ENCODE data around the gene CCDC181.

The CCDC181 gene

DNA sequence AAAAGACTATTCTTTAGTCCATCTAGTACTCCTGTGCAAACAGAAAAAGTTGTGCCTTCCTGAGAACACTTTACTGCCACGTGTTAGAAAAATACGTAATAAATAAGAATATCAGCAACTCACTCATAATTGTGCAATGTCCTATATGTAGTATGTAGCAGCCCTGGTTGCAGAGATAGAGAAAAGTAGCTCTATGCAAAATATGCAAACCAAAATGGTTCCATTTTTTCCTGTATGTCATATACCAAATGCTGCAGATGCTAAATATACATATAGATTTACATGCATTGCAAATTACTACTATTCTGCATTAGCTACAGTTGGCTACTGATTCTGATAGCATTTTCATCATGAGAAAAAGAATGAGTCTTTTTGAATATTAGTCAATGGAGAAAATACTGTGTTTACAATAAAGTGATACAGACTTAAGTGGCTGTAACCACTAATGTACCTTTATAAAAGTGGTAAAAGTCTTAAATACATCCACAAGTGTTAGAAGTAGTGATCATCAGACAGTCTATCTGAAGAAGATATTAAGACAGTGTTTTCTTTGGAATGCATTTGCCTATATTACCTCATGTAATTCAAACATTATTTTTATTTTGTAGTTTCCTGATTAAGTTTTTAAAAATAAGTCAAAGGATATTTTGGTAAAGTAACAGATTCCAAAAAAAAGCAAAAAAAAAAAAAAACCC lies 79.4 kb downstream of the CCDC181 start:
- no peak overlapping the region for H3K27ac ChIP-seq (ENCODE audit: low read depth, low read length)
- H3F3A ChIP-seq (ENCODE audit: control insufficient read depth, insufficient read depth), result no peaks in the 10 kb centered on the region
- H3K79me2 ChIP-seq (ENCODE audit: control insufficient read depth, low read length), result no peaks in the 10 kb centered on the region
- no peaks in the 10 kb centered on the region for H3K36me3 ChIP-seq (ENCODE audit: control insufficient read depth, low read length)
- H3K9me3 ChIP-seq (ENCODE audit: control insufficient read depth, insufficient read depth, low read length), result no peaks in the 10 kb centered on the region
- no peaks in the 10 kb centered on the region for H4K20me1 ChIP-seq (ENCODE audit: control insufficient read depth, insufficient read depth, low read depth, low read length)
- no peak overlapping the region for H3K4me3 ChIP-seq (ENCODE audit: low read length)
- no peaks in the 10 kb centered on the region for H3K4me1 ChIP-seq (ENCODE audit: control insufficient read depth, low read length)
- no peak overlapping the region for H3K4me2 ChIP-seq (ENCODE audit: low read length)
- H3K27me3 ChIP-seq (ENCODE audit: control insufficient read depth, low read length), result no peaks in the 10 kb centered on the region
- no peaks in the 10 kb centered on the region for H3K9me2 ChIP-seq (replicated peaks; ENCODE audit: control insufficient read depth, low read length)
- TF ChIP-seq CTCF (IDR thresholded peaks at IDR 0.05; ENCODE audit: low read depth, low read length, poor library complexity, severe bottlenecking) (no peak), EZH2phosphoT487 (IDR thresholded peaks at IDR 0.05; ENCODE audit: borderline replicate concordance, low read length) (no peak)

GRCh38 chr1:169346036-169346589 lies 81.2 kb downstream of the CCDC181 start:
- H3K4me3 ChIP-seq (ENCODE audit: low read length), result no peak overlapping the region
- H3K36me3 ChIP-seq (ENCODE audit: control insufficient read depth, low read length), result no peaks in the 10 kb centered on the region
- no peak overlapping the region for H3K27ac ChIP-seq (ENCODE audit: low read depth, low read length)
- no peaks in the 10 kb centered on the region; the same call in 1 of the 2 replicates for H3K9me3 ChIP-seq (ENCODE audit: control insufficient read depth, insufficient read depth, low read length)
- H4K20me1 ChIP-seq (ENCODE audit: control insufficient read depth, insufficient read depth, low read depth, low read length), result no peaks in the 10 kb centered on the region
- no peak for TF ChIP-seq CTCF (IDR thresholded peaks at IDR 0.05; ENCODE audit: low read depth, low read length, poor library complexity, severe bottlenecking)
- no peak for TF ChIP-seq EZH2phosphoT487 (IDR thresholded peaks at IDR 0.05; ENCODE audit: borderline replicate concordance, low read length)
- H3K27me3 ChIP-seq (ENCODE audit: control insufficient read depth, low read length), result no peaks in the 10 kb centered on the region
- H3F3A ChIP-seq (ENCODE audit: control insufficient read depth, insufficient read depth), result no peaks in the 10 kb centered on the region
- no peak overlapping the region for H3K4me2 ChIP-seq (ENCODE audit: low read length)
- no peaks in the 10 kb centered on the region for H3K4me1 ChIP-seq (ENCODE audit: control insufficient read depth, low read length)
- H3K9me2 ChIP-seq (replicated peaks; ENCODE audit: control insufficient read depth, low read length), result no peaks in the 10 kb centered on the region
- H3K79me2 ChIP-seq (ENCODE audit: control insufficient read depth, low read length), result no peaks in the 10 kb centered on the region

- H3K4me1 ChIP-seq (ENCODE audit: control insufficient read depth, low read length), result no peaks in the 10 kb centered on the region
- H3K27ac ChIP-seq (ENCODE audit: low read depth, low read length), result no peak overlapping the region
- H3F3A ChIP-seq (ENCODE audit: control insufficient read depth, insufficient read depth), result no peaks in the 10 kb centered on the region
- no peaks in the 10 kb centered on the region for H3K27me3 ChIP-seq (ENCODE audit: control insufficient read depth, low read length)
- no peak overlapping the region for H3K4me2 ChIP-seq (ENCODE audit: low read length)
- no peaks in the 10 kb centered on the region for H3K9me2 ChIP-seq (replicated peaks; ENCODE audit: control insufficient read depth, low read length)
- TF ChIP-seq EZH2phosphoT487 (IDR thresholded peaks at IDR 0.05; ENCODE audit: borderline replicate concordance, low read length) (no peak), CTCF (IDR thresholded peaks at IDR 0.05; ENCODE audit: low read depth, low read length, poor library complexity, severe bottlenecking) (no peak)
- no peaks in the 10 kb centered on the region; the same call in 1 of the 2 replicates for H3K9me3 ChIP-seq (ENCODE audit: control insufficient read depth, insufficient read depth, low read length)
- no peaks in the 10 kb centered on the region for H3K36me3 ChIP-seq (ENCODE audit: control insufficient read depth, low read length)
- no peaks in the 10 kb centered on the region for H4K20me1 ChIP-seq (ENCODE audit: control insufficient read depth, insufficient read depth, low read depth, low read length)
- no peak overlapping the region for H3K4me3 ChIP-seq (ENCODE audit: low read length)
- no peaks in the 10 kb centered on the region for H3K79me2 ChIP-seq (ENCODE audit: control insufficient read depth, low read length)
Measured at GRCh38 chr1:169345511-169345910, 81.8 kb downstream of the CCDC181 start.

All from DOHH2 (cell line).